ENCODE results near the gene EGR2.

The EGR2 gene

DNA sequence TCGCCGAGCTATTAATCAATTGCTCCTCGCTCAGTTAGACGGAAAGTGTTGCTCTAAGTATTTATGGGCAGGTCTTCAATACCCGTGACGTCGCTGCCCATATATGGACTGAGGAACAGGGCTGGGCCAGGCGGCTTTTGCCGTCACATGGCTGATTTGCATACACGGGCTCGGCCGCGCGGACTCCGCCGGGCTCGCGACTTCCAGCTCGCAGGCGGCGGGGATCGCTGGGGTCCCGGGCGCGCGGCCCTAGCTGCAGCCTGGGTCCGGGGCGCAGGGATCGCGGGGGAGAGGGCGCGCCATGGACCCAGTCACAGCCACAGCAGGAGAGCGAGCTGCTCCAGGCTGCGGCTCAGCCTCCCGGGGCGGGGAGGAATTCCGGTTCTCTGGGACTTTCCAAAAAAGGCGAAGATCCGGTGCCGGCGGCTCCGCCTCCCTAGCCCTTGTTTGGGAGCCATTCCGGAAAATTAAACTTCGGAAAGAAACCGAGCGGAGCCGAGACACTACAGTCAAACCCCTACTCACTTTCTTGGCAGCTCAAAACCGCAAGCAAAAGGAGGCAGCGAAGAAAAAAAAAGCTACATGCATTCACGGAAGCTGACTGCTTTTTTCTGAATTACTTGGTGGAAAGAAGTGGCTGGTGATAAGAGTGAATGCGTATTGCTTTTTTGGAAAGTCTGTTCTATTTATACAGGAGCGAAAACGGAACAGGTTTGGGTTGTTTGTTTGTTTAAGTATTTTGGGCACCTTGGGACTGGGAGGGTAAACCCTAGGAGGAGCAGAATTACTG is at the start of gene EGR2:
Gene EGR2 (minus strand): TSS at position 36 of the 790 bp plus-strand sequence. CDS start 337 bp downstream, outside the sequence.
- Histone ChIP-seq H3K4me1 (ENCODE audit: insufficient read depth, insufficient read length) (no peaks in the 10 kb centered on the region), H3K36me3 (ENCODE audit: insufficient read depth, insufficient read length, low read length) (no peaks in the 10 kb centered on the region), H3K4me3 (ENCODE audit: insufficient read length, low read depth) (peak within 1 kb of the TSS; percentile 49), H3K27me3 (ENCODE audit: insufficient read depth, insufficient read length) (peaks cover 80% of the 10 kb centered on the region), H3K9me3 (ENCODE audit: insufficient read depth, low read length) (0 out of 2 replicates have a peak, but pooled peaks cover 6% of the 10 kb centered on the region), H3K9ac (ENCODE audit: insufficient read length, low read depth) (peak within 1 kb of the TSS; percentile 59)
- DNase-seq (ENCODE audit: low read depth, low spot score) = peak; percentile 80
- no peak for TF ChIP-seq YY1 (IDR thresholded peaks at IDR 0.05; ENCODE audit: insufficient read depth, insufficient read length)
- TF ChIP-seq SUZ12 (IDR thresholded peaks at IDR 0.05; ENCODE audit: extremely low read depth, insufficient read depth, insufficient read length) = no peak
- no peak for TF ChIP-seq ZNF274 (IDR thresholded peaks at IDR 0.05; ENCODE audit: low read depth, low read length)

DNA sequence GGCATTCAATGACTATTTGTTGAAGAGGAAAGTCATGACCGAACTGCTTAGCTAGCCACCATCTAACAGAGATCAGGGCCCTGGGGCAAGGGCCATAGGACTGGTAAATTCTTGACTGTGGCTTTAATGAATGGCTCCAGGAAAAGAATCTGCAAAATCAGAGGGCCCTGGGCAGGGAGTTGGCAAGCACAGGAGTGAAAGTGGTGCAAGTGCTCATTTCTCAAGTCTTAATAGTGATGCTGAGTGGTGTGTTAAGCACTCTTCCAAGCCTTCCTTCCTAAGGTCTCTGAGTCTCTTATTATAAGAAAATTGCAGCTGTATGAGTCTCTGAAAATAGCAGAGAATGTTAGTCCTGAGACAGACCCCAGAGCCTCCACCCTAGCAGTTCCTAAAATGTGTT is 46.3 kb upstream of the EGR2 start:
- Histone ChIP-seq H3K4me3 (ENCODE audit: insufficient read length, low read depth) (no peak overlapping the region), H3K4me1 (ENCODE audit: insufficient read depth, insufficient read length) (no peaks in the 10 kb centered on the region), H3K9ac (ENCODE audit: insufficient read length, low read depth) (no peak overlapping the region), H3K9me3 (ENCODE audit: insufficient read depth, low read length) (no peaks in the 10 kb centered on the region), H3K36me3 (ENCODE audit: insufficient read depth, insufficient read length, low read length) (no peaks in the 10 kb centered on the region), H3K27me3 (ENCODE audit: insufficient read depth, insufficient read length) (no peaks in the 10 kb centered on the region)
- no peak for TF ChIP-seq SUZ12 (IDR thresholded peaks at IDR 0.05; ENCODE audit: extremely low read depth, insufficient read depth, insufficient read length)
- TF ChIP-seq ZNF274 (IDR thresholded peaks at IDR 0.05; ENCODE audit: low read depth, low read length) = no peak
- no peak for TF ChIP-seq YY1 (IDR thresholded peaks at IDR 0.05; ENCODE audit: insufficient read depth, insufficient read length)
- no peak for DNase-seq (ENCODE audit: low read depth, low spot score)

DNA sequence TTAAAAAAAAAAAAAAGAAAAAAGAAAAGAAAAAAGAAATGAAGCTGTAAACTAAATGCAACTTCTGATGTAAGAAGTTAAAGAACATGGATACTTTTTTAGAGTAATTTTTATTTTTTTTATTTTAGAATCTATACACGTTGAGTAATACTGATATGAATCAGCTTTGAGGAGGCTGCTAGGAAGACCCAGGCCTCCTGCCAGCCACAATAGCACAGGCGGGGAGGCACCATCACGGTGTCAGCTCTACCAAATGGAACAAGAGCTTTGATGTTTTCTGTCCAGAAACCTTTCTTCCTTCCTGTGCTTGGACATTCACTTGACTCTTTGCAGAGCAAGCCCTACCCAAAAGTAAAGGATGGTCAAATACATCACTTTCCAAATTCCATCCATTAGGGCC is 45.3 kb upstream of the EGR2 start:
- no peaks in the 10 kb centered on the region for H3K36me3 ChIP-seq (ENCODE audit: insufficient read depth, insufficient read length, low read length)
- no peaks in the 10 kb centered on the region for H3K9me3 ChIP-seq (ENCODE audit: insufficient read depth, low read length)
- H3K4me3 ChIP-seq (ENCODE audit: insufficient read length, low read depth) = no peak overlapping the region
- no peaks in the 10 kb centered on the region for H3K4me1 ChIP-seq (ENCODE audit: insufficient read depth, insufficient read length)
- no peaks in the 10 kb centered on the region for H3K27me3 ChIP-seq (ENCODE audit: insufficient read depth, insufficient read length)
- DNase-seq (ENCODE audit: low read depth, low spot score) = no peak
- TF ChIP-seq YY1 (IDR thresholded peaks at IDR 0.05; ENCODE audit: insufficient read depth, insufficient read length) (no peak), SUZ12 (IDR thresholded peaks at IDR 0.05; ENCODE audit: extremely low read depth, insufficient read depth, insufficient read length) (no peak), ZNF274 (IDR thresholded peaks at IDR 0.05; ENCODE audit: low read depth, low read length) (no peak)
- no peak overlapping the region for H3K9ac ChIP-seq (ENCODE audit: insufficient read length, low read depth)

DNA sequence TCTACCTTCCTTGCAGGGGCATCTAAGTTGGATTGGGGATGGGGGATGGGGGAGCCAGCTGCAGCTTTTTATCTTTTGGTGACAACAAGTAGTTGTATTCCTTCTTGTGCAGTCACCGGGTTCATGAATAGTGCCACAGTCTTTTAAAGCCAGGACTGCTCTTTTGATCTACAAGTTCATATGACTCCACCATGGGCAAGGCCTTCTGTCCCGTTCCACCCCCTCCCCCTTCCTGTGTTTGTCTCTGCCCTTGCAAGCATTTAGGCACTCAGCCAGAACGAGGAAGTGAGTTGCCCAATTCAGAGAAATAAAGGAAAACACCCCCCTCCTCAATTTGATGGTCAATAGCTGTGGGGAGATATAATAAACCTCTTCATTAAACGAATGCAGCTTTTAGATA is 44.8 kb upstream of the EGR2 start:
- H3K36me3 ChIP-seq (ENCODE audit: insufficient read depth, insufficient read length, low read length) = no peaks in the 10 kb centered on the region
- no peaks in the 10 kb centered on the region for H3K4me1 ChIP-seq (ENCODE audit: insufficient read depth, insufficient read length)
- H3K9ac ChIP-seq (ENCODE audit: insufficient read length, low read depth) = no peak overlapping the region
- no peaks in the 10 kb centered on the region for H3K9me3 ChIP-seq (ENCODE audit: insufficient read depth, low read length)
- no peak for DNase-seq (ENCODE audit: low read depth, low spot score)
- H3K27me3 ChIP-seq (ENCODE audit: insufficient read depth, insufficient read length) = no peaks in the 10 kb centered on the region
- H3K4me3 ChIP-seq (ENCODE audit: insufficient read length, low read depth) = no peak overlapping the region
- TF ChIP-seq SUZ12 (IDR thresholded peaks at IDR 0.05; ENCODE audit: extremely low read depth, insufficient read depth, insufficient read length) (no peak), YY1 (IDR thresholded peaks at IDR 0.05; ENCODE audit: insufficient read depth, insufficient read length) (no peak), ZNF274 (IDR thresholded peaks at IDR 0.05; ENCODE audit: low read depth, low read length) (no peak)

DNA sequence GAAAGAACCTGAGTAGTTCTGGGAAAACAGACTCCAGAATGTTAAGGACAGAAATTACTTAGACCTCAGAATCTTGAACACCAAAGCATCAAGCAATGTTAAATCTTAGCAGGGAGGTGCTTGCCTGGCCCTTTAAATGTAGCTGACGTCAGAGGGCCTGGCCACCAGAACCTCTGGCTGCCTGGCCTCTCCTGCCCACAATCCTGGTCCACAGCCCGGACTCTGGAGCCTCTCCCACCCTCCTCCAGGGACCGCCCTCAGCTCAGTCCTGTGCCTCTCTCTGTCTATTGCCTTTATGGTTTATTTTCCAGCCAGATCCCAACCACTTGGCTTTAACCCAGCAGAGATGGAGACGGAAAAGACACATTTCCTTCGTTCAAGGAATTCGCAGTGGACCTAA is 42.2 kb upstream of the EGR2 start:
- no peak overlapping the region for H3K9ac ChIP-seq (ENCODE audit: insufficient read length, low read depth)
- TF ChIP-seq YY1 (IDR thresholded peaks at IDR 0.05; ENCODE audit: insufficient read depth, insufficient read length) (no peak), SUZ12 (IDR thresholded peaks at IDR 0.05; ENCODE audit: extremely low read depth, insufficient read depth, insufficient read length) (no peak), ZNF274 (IDR thresholded peaks at IDR 0.05; ENCODE audit: low read depth, low read length) (no peak)
- no peaks in the 10 kb centered on the region for H3K9me3 ChIP-seq (ENCODE audit: insufficient read depth, low read length)
- H3K4me1 ChIP-seq (ENCODE audit: insufficient read depth, insufficient read length) = no peaks in the 10 kb centered on the region
- no peak for DNase-seq (ENCODE audit: low read depth, low spot score)
- H3K27me3 ChIP-seq (ENCODE audit: insufficient read depth, insufficient read length) = no peaks in the 10 kb centered on the region
- no peak overlapping the region for H3K4me3 ChIP-seq (ENCODE audit: insufficient read length, low read depth)
- no peaks in the 10 kb centered on the region for H3K36me3 ChIP-seq (ENCODE audit: insufficient read depth, insufficient read length, low read length)

DNA sequence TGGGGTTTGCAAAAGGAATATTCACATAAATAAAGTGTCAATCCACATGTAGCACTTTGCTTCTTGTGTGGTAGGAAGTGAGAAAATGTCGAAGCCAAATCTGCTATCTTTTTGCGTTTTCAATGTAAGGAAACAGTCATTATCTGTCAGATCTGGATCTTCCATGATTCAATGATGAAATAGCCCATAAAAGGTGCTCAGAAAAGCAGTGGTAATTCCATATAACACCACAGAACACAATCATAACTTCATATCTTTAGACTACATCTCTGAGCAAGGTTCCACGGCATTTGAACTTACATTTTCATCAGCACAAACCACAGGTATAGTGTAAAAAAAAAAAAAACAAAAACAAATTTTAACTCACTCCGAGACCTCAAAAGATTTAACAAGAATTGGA is 39.9 kb upstream of the EGR2 start:
- no peaks in the 10 kb centered on the region for H3K9me3 ChIP-seq (ENCODE audit: insufficient read depth, low read length)
- H3K4me1 ChIP-seq (ENCODE audit: insufficient read depth, insufficient read length) = no peaks in the 10 kb centered on the region
- no peaks in the 10 kb centered on the region for H3K27me3 ChIP-seq (ENCODE audit: insufficient read depth, insufficient read length)
- H3K36me3 ChIP-seq (ENCODE audit: insufficient read depth, insufficient read length, low read length) = no peaks in the 10 kb centered on the region
- TF ChIP-seq ZNF274 (IDR thresholded peaks at IDR 0.05; ENCODE audit: low read depth, low read length) = no peak
- no peak for TF ChIP-seq SUZ12 (IDR thresholded peaks at IDR 0.05; ENCODE audit: extremely low read depth, insufficient read depth, insufficient read length)
- no peak for TF ChIP-seq YY1 (IDR thresholded peaks at IDR 0.05; ENCODE audit: insufficient read depth, insufficient read length)
- DNase-seq (ENCODE audit: low read depth, low spot score) = no peak
- no peak overlapping the region for H3K4me3 ChIP-seq (ENCODE audit: insufficient read length, low read depth)
- H3K9ac ChIP-seq (ENCODE audit: insufficient read length, low read depth) = no peak overlapping the region

DNA sequence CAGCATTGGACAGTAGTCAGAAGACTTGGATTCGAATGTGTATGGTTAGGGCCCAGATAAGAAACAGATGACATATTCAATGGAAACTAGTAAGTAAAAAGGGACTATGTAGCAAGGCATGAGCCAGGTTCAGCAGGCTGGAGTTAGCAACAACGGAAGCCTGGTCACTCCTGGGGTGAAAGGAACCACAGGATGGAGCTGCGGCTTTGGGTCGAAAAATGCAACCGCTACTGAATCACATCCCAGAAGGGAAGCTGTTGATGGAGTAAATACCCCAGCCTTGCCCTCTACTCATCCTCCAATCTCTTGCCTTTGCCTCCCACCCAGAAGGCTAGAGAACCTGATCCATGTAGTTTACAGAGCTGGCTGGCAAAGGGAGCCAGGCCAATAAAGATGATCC is 37.5 kb upstream of the EGR2 start:
- no peaks in the 10 kb centered on the region for H3K9me3 ChIP-seq (ENCODE audit: insufficient read depth, low read length)
- H3K4me1 ChIP-seq (ENCODE audit: insufficient read depth, insufficient read length) = no peaks in the 10 kb centered on the region
- H3K9ac ChIP-seq (ENCODE audit: insufficient read length, low read depth) = no peak overlapping the region
- TF ChIP-seq SUZ12 (IDR thresholded peaks at IDR 0.05; ENCODE audit: extremely low read depth, insufficient read depth, insufficient read length) (no peak), YY1 (IDR thresholded peaks at IDR 0.05; ENCODE audit: insufficient read depth, insufficient read length) (no peak), ZNF274 (IDR thresholded peaks at IDR 0.05; ENCODE audit: low read depth, low read length) (no peak)
- no peaks in the 10 kb centered on the region for H3K27me3 ChIP-seq (ENCODE audit: insufficient read depth, insufficient read length)
- H3K36me3 ChIP-seq (ENCODE audit: insufficient read depth, insufficient read length, low read length) = no peaks in the 10 kb centered on the region
- no peak overlapping the region for H3K4me3 ChIP-seq (ENCODE audit: insufficient read length, low read depth)
- no peak for DNase-seq (ENCODE audit: low read depth, low spot score)

Data from NT2/D1 (cell line).